Stomach (tissue), 4 donors: ENCODE results near the gene TMCO1.

Experiments used
- EP300 ChIP-seq: sonication (generic); formaldehyde crosslinking; IDR thresholded peaks from one replicate; pipeline ENCODE4 v1.6.1; 2017; ENCODE audit warnings: antibody characterized with exemption
- POLR2A ChIP-seq, 4 donors: fragments of 450-650 bp; IDR thresholded peaks; one replicate each; pipeline ENCODE4 v1.6.1; 2016; ENCODE audit warnings: antibody characterized with exemption in 4 of 4, control low read depth in 2 of 4, mild to moderate bottlenecking in 1 of 4, moderate library complexity in 1 of 4
- POLR2AphosphoS5 ChIP-seq, 3 donors: sonication (generic); formaldehyde crosslinking; IDR thresholded peaks; one replicate each; pipeline ENCODE4 v1.6.1; 2016; ENCODE audit warnings: antibody characterized with exemption in 3 of 3
- TF ChIP-seq, protein P1 (sequence below), 7 experiments: fragments of 450-650 bp in 4 of 7; fragments of 200-600 bp in 3 of 7; sonication (generic) in 3 of 7; IDR thresholded peaks; one replicate each; pipeline ENCODE4 v1.5.1; 2016 to 2019; ENCODE audit warnings: antibody characterized with exemption in 7 of 7, control low read depth in 2 of 7, mild to moderate bottlenecking in 1 of 7

- TF ChIP-seq, protein P1, sequence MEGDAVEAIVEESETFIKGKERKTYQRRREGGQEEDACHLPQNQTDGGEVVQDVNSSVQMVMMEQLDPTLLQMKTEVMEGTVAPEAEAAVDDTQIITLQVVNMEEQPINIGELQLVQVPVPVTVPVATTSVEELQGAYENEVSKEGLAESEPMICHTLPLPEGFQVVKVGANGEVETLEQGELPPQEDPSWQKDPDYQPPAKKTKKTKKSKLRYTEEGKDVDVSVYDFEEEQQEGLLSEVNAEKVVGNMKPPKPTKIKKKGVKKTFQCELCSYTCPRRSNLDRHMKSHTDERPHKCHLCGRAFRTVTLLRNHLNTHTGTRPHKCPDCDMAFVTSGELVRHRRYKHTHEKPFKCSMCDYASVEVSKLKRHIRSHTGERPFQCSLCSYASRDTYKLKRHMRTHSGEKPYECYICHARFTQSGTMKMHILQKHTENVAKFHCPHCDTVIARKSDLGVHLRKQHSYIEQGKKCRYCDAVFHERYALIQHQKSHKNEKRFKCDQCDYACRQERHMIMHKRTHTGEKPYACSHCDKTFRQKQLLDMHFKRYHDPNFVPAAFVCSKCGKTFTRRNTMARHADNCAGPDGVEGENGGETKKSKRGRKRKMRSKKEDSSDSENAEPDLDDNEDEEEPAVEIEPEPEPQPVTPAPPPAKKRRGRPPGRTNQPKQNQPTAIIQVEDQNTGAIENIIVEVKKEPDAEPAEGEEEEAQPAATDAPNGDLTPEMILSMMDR (IDR thresholded peaks at IDR 0.05), result no peak
- TF ChIP-seq POLR2A (IDR thresholded peaks at IDR 0.05) (no peak), EP300 (no peak), POLR2AphosphoS5 (IDR thresholded peaks at IDR 0.05) (no peak)
Measured at GRCh38 chr1:165759095-165759494, 9.6 kb downstream of the TMCO1 start.
